HL-60 (cell line): ENCODE data around the gene DAPK1.

Experiments used
- DNase-seq, 2 experiments: peaks; one replicate each; pipeline ENCODE4 v3.0.0-alpha.2; 2010 to 2020; ENCODE audit warnings: low read depth in 1 of 2, low spot score in 1 of 2
- H3K27ac ChIP-seq: fragments of 250-450 bp; sonication (Bioruptor Pico); replicated peaks from 2 replicates; pipeline ENCODE4 v1.5.1; 2020; ENCODE audit warnings: mild to moderate bottlenecking, moderate library complexity
- H3K27me3 ChIP-seq: fragments of 250-450 bp; sonication (Bioruptor Pico); 2 replicates; pipeline ENCODE4 v1.5.1; 2021; ENCODE audit warnings: mild to moderate bottlenecking, moderate library complexity; ENCODE audit not compliant: insufficient read depth, poor library complexity, severe bottlenecking
- H3K4me3 ChIP-seq: replicated peaks from 2 replicates; pipeline ENCODE4 v1.5.1; 2011; ENCODE audit warnings: mild to moderate bottlenecking, control low read depth, low read length; ENCODE audit not compliant: insufficient read depth
- GABPA ChIP-seq: IDR thresholded peaks from 2 replicates; pipeline ENCODE4 v1.6.1; 2012; ENCODE audit warnings: low read depth
- POLR2AphosphoS5 ChIP-seq: IDR thresholded peaks from 2 replicates; pipeline ENCODE4 v1.6.1; 2012; ENCODE audit warnings: low read depth
- SPI1 ChIP-seq: IDR thresholded peaks from 2 replicates; pipeline ENCODE4 v1.6.1; 2012; ENCODE audit warnings: low read depth, mild to moderate bottlenecking, borderline replicate concordance
- TF ChIP-seq, protein P1 (sequence below): IDR thresholded peaks from one replicate; pipeline ENCODE4 v1.5.1; 2011; ENCODE audit warnings: low read length, control low read depth, inconsistent platforms; ENCODE audit not compliant: insufficient read depth
- TF ChIP-seq, protein P2 (sequence below): IDR thresholded peaks from 2 replicates; pipeline ENCODE4 v1.6.1; 2012; ENCODE audit warnings: low read depth; ENCODE audit not compliant: insufficient replicate concordance

DAPK1 gene

DNA sequence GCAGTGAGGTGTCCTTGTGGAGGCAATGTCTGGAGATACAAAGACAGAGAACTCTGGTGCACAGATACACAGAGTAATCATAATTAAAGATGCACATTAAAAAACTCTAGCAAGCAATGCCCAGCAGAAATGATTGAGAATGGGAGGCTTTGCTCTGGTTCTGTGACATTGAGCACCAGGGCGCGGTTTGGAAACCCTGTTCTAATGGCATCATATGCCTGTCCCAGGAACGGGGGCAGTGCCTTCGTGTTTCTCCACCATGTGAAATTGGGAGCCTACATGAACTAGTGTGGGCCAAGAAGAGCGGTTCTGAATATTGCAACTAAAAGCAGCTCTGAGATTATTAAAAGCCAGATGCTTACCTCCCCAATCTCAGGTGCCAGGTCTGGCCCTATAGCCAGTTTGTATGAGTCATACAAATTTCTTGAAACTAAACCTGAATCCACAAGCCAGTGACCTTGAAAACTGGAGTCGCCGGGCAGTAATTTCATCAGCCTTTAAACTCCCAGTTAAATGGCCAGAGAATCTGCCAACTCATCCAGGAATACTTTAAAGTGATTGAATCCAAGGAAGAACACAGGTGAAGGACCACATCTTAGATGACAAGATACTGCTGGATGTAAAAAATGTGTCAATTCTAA lies 206.1 kb downstream of the DAPK1 start:
- no peaks in the 10 kb centered on the region for H3K27me3 ChIP-seq
- TF ChIP-seq, protein P1, sequence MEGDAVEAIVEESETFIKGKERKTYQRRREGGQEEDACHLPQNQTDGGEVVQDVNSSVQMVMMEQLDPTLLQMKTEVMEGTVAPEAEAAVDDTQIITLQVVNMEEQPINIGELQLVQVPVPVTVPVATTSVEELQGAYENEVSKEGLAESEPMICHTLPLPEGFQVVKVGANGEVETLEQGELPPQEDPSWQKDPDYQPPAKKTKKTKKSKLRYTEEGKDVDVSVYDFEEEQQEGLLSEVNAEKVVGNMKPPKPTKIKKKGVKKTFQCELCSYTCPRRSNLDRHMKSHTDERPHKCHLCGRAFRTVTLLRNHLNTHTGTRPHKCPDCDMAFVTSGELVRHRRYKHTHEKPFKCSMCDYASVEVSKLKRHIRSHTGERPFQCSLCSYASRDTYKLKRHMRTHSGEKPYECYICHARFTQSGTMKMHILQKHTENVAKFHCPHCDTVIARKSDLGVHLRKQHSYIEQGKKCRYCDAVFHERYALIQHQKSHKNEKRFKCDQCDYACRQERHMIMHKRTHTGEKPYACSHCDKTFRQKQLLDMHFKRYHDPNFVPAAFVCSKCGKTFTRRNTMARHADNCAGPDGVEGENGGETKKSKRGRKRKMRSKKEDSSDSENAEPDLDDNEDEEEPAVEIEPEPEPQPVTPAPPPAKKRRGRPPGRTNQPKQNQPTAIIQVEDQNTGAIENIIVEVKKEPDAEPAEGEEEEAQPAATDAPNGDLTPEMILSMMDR: no peak
- TF ChIP-seq, protein P2, sequence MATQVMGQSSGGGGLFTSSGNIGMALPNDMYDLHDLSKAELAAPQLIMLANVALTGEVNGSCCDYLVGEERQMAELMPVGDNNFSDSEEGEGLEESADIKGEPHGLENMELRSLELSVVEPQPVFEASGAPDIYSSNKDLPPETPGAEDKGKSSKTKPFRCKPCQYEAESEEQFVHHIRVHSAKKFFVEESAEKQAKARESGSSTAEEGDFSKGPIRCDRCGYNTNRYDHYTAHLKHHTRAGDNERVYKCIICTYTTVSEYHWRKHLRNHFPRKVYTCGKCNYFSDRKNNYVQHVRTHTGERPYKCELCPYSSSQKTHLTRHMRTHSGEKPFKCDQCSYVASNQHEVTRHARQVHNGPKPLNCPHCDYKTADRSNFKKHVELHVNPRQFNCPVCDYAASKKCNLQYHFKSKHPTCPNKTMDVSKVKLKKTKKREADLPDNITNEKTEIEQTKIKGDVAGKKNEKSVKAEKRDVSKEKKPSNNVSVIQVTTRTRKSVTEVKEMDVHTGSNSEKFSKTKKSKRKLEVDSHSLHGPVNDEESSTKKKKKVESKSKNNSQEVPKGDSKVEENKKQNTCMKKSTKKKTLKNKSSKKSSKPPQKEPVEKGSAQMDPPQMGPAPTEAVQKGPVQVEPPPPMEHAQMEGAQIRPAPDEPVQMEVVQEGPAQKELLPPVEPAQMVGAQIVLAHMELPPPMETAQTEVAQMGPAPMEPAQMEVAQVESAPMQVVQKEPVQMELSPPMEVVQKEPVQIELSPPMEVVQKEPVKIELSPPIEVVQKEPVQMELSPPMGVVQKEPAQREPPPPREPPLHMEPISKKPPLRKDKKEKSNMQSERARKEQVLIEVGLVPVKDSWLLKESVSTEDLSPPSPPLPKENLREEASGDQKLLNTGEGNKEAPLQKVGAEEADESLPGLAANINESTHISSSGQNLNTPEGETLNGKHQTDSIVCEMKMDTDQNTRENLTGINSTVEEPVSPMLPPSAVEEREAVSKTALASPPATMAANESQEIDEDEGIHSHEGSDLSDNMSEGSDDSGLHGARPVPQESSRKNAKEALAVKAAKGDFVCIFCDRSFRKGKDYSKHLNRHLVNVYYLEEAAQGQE: no peak
- TF ChIP-seq SPI1 (no peak), POLR2AphosphoS5 (no peak), GABPA (no peak)
- H3K4me3 ChIP-seq: no peak overlapping the region
- no peak for DNase-seq
- H3K27ac ChIP-seq: no peak overlapping the region

DNA sequence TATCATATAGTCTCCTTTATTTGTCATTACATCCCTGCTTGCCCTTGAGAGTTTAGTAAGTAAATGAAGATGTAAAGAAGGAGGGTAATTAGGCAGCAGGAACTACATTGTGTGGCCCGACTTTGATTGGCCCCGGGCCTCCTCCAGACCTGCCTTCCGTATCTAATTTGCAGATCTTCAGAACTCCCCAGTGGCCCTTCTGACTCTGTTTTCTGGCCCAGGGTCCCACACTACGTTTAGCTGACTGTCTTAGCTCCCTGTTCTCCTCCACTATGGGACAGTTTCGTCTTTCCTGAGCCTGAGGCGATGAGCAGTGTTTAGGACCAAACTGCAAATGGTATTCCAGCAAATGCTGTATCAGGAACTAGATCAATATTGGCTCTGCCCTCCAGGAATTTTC lies 206.7 kb downstream of the DAPK1 start:
- no peak overlapping the region for H3K4me3 ChIP-seq

DNA sequence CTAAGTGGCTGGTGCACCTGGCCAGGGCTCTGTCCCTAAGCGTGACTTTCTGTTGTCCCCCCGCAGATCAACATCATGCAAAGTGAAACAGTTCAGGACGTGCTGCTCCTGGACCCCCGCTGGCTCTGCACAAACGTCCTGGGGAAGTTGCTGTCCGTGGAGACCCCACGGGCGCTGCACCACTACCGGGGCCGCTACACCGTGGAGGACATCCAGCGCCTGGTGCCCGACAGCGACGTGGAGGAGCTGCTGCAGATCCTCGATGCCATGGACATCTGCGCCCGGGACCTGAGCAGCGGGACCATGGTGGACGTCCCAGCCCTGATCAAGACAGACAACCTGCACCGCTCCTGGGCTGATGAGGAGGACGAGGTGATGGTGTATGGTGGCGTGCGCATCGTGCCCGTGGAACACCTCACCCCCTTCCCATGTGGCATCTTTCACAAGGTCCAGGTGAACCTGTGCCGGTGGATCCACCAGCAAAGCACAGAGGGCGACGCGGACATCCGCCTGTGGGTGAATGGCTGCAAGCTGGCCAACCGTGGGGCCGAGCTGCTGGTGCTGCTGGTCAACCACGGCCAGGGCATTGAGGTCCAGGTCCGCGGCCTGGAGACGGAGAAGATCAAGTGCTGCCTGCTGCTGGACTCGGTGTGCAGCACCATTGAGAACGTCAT lies 208.5 kb downstream of the DAPK1 start:
- no peak overlapping the region for H3K27ac ChIP-seq

More for the DNA sequence above, 206.7 kb downstream of the DAPK1 start:
- DNase-seq: no peak
- TF ChIP-seq SPI1: no peak
- TF ChIP-seq, protein P2: no peak
- no peak for TF ChIP-seq GABPA
- TF ChIP-seq, protein P1: no peak
- no peak for TF ChIP-seq POLR2AphosphoS5
- Histone ChIP-seq H3K27ac (no peak overlapping the region), H3K27me3 (no peaks in the 10 kb centered on the region)

More for the DNA sequence above, 208.5 kb downstream of the DAPK1 start:
- no peak for TF ChIP-seq SPI1
- no peak for TF ChIP-seq GABPA
- TF ChIP-seq, protein P1: no peak
- TF ChIP-seq, protein P2: no peak
- no peak for TF ChIP-seq POLR2AphosphoS5
- no peaks in the 10 kb centered on the region for H3K27me3 ChIP-seq
- no peak for DNase-seq
- H3K4me3 ChIP-seq: no peak overlapping the region
